Thymus (tissue), 11 donors: Measurements from ENCODE around the gene NXPH1. TPM values are rescaled to one million over a fixed set of nuclear protein-coding genes. Genes with fewer than 3 reads are reported as not detected.

Experiments used
- DNase-seq, 9 donors: peaks; one replicate each; pipeline ENCODE4 v3.0.0-alpha.2; 2013; ENCODE audit warnings: low spot score in 9 of 9, low read depth in 6 of 9, missing footprints in 1 of 9
- H3K27ac ChIP-seq, 2 donors: one replicate each; pipeline ENCODE4 v1.5.1; 2013; ENCODE audit warnings: control low read depth in 1 of 2, low read depth in 1 of 2, low read length in 1 of 2, mild to moderate bottlenecking in 1 of 2, moderate library complexity in 1 of 2
- H3K27me3 ChIP-seq, 2 donors: one replicate each; pipeline ENCODE4 v1.5.1; 2013; ENCODE audit warnings: low read length in 1 of 2; ENCODE audit not compliant: control insufficient read depth in 2 of 2, insufficient read depth in 1 of 2
- H3K36me3 ChIP-seq, 2 donors: one replicate each; pipeline ENCODE4 v1.5.1; 2013; ENCODE audit warnings: low read length in 1 of 2, mild to moderate bottlenecking in 1 of 2, moderate library complexity in 1 of 2; ENCODE audit not compliant: control insufficient read depth in 2 of 2, insufficient read depth in 2 of 2
- H3K4me1 ChIP-seq, 2 donors: one replicate each; pipeline ENCODE4 v1.5.1; 2013; ENCODE audit warnings: low read length in 2 of 2; ENCODE audit not compliant: control insufficient read depth in 2 of 2, insufficient read depth in 2 of 2
- H3K4me3 ChIP-seq, 2 donors: one replicate each; pipeline ENCODE4 v1.5.1; 2013; ENCODE audit warnings: low read length in 2 of 2, control low read depth in 1 of 2, mild to moderate bottlenecking in 1 of 2
- H3K9me3 ChIP-seq, 2 donors: one replicate each; pipeline ENCODE4 v1.5.1; 2013; ENCODE audit warnings: low read length in 1 of 2, mild to moderate bottlenecking in 1 of 2; ENCODE audit not compliant: control insufficient read depth in 2 of 2, insufficient read depth in 1 of 2
- WGBS: extraction: QIAGEN DNeasy Blood & Tissue Kit; methylation state at CpG from one replicate; pipeline ENCODE4 v1.1.7; 2013; 5-methylcytosine and 5-hydroxymethylcytosine counted together
- polyA plus RNA-seq: library from polyadenylated mRNA; stranded (reverse); fragments of 200-250 nt; gene quantifications from one replicate; pipeline ENCODE4 v1.2.3, GENCODE V29; 2013
- total RNA-seq: library from RNA; stranded (reverse); fragments of 120-200 nt; gene quantifications from one replicate; pipeline ENCODE4 v1.2.4, GENCODE V29; 2013
- donor health status: healthy.

NXPH1 gene
- total and polyA plus RNA-seq, 2 donors, result 0.05 to 0.07 TPM

DNA sequence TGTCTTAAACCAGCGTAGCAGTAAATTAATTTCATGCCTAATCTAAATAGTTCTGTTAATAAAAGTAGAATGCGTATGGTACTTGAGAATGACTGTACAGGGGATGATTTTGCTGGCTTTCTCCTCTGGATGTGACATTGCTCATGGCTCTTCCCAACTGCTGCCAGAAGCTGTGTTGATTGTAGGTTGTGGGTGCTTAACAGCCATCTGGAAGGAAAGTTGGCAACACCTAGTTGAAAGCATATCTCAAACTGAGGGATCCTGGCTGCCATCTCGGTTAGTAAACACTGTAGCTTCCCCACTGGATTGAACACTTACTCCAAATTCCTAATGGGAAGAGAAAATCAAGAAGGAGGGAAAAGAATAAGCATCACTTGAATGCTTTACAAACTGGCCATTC, 130.9 kb downstream of the NXPH1 start:
- Histone ChIP-seq H3K9me3 (no peaks in the 10 kb centered on the region), H3K4me1 (no peaks in the 10 kb centered on the region), H3K27ac (no peak overlapping the region), H3K4me3 (no peak overlapping the region), H3K36me3 (no peaks in the 10 kb centered on the region), H3K27me3 (no peaks in the 10 kb centered on the region)
- DNase-seq, result no peak
- WGBS, result 90% methylated on average over 3 of the region's 3 CpGs

DNA sequence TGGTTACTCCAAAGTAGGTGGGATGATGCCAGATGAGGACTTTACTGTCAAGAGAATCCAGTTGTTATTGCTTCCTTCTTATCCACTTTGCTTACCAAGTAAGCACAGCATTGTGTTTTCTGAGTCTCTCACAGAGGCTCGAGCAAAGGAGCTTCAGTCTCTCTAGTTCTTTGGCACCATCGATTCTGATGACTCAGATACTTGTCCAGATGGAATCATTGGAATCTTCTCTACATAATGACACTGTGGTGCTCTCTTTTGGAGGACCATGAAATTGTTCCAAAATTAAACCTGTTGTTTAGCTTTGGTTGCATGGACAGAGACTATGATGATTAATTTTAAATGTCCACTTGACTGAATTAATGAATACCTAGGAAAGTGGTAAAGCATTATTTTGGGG, 132.6 kb downstream of the NXPH1 start:
- H3K27me3 ChIP-seq, result no peaks in the 10 kb centered on the region
- H3K27ac ChIP-seq, result no peak overlapping the region
- H3K36me3 ChIP-seq, result no peaks in the 10 kb centered on the region
- WGBS, result 84% methylated on average over 2 of the region's 2 CpGs
- no peaks in the 10 kb centered on the region for H3K4me1 ChIP-seq
- no peak for DNase-seq
- no peak overlapping the region for H3K4me3 ChIP-seq
- H3K9me3 ChIP-seq, result no peaks in the 10 kb centered on the region

DNA sequence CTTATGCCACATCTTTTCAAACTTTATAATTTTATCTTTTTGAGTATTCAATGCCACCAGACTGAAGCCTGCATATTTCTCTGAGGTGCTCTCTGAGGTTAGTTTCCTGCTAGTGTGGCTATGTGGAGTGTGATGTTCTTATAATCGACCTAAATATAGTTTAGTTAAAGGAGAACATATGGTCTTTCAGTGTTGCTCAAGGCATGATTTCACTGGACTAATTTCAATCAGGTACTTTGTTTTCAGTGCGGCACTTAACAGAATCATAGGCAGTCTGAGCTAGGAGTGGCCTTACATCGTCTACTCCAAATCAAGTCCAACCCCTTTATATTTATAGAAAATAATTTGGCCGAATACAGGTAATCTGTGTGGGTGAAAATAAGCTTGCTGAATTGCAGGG, 134.2 kb downstream of the NXPH1 start:
- no peak overlapping the region for H3K4me3 ChIP-seq
- 90% methylated on average over 4 of the region's 4 CpGs for WGBS

DNA sequence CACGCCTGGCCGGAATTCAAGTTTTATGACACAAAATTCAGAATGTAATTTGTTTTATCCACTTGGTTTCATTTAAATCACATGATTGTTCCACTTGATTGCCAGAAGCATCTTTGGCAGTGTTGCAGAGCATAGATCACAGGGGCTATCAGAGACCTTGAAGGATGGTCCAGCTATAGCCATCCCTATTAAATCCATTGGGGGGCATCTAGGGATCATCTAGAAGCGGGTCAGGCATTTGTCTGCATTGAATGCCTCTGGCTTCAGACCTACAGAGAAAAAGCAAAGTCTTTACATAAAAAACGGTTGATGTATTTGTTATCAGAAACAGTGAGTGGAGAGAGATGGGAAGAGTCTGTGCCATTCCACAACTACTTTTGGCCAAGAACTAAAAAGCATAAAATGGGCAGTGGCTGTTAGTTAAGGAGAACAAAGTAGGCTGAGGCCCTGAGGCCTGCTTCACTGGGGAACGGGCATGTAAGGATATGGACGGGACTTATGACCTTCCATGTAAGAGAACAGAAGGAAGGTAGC, 146.3 kb downstream of the NXPH1 start:
- no peak overlapping the region for H3K27ac ChIP-seq

More for the DNA sequence above, 134.2 kb downstream of the NXPH1 start:
- Histone ChIP-seq H3K27me3 (no peaks in the 10 kb centered on the region), H3K4me1 (no peaks in the 10 kb centered on the region), H3K27ac (no peak overlapping the region), H3K36me3 (no peaks in the 10 kb centered on the region), H3K9me3 (no peaks in the 10 kb centered on the region)
- DNase-seq, result no peak

DNA sequence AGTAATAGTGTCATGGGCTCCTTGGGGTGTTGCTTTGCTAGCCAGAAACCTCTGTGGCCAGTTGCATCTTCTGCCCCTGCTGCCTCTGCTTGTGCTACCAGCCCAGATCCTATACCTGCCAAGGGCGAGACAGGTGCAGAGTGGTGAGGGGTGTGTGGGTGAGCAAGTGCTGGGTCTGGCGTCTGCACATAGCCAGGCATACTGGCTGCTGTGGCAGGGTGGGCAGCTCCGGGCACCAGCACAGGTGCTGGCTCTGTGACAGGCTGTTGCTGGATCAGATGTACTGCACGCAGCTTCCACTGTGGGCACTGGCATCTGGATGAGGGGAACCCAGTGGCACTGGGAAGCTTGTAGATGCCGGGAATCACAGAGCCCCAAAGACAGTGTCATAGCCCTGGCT, 148.4 kb downstream of the NXPH1 start:
- H3K9me3 ChIP-seq, result no peaks in the 10 kb centered on the region
- no peaks in the 10 kb centered on the region for H3K4me1 ChIP-seq
- no peak for DNase-seq
- H3K27ac ChIP-seq, result no peak overlapping the region
- 97% methylated on average over 5 of the region's 5 CpGs for WGBS
- H3K27me3 ChIP-seq, result no peaks in the 10 kb centered on the region
- no peaks in the 10 kb centered on the region for H3K36me3 ChIP-seq
- no peak overlapping the region for H3K4me3 ChIP-seq

More for the DNA sequence above, 146.3 kb downstream of the NXPH1 start:
- H3K4me3 ChIP-seq, result no peak overlapping the region
- no peaks in the 10 kb centered on the region for H3K36me3 ChIP-seq
- DNase-seq, result no peak
- H3K27me3 ChIP-seq, result no peaks in the 10 kb centered on the region
- WGBS, result 88% methylated on average over 6 of the region's 6 CpGs
- no peaks in the 10 kb centered on the region for H3K4me1 ChIP-seq
- H3K9me3 ChIP-seq, result no peaks in the 10 kb centered on the region

DNA sequence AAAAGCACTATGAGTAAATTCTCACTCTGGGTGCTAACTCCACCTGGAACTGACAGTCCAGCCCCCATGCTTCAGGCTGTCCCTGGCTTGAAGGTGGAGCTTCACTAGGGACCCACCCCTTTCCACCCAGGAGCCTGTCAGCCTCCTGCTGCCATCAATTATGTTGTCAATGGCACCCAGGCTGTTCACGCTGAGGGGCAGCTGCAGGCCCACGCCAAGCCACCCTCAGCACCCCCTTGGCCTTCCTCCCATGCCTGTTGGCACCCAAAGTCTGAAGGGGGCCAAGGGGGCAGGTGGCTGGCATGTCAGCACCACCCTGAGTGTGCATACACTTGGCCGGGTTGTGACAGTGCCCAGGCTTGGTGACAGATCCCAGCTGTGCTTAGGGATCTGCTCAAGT, 149.3 kb downstream of the NXPH1 start:
- Histone ChIP-seq H3K27me3 (no peaks in the 10 kb centered on the region), H3K4me1 (no peaks in the 10 kb centered on the region), H3K36me3 (no peaks in the 10 kb centered on the region), H3K9me3 (no peaks in the 10 kb centered on the region), H3K27ac (no peak overlapping the region), H3K4me3 (no peak overlapping the region)
- no peak for DNase-seq
- WGBS, result 88% methylated on average over 3 of the region's 3 CpGs

DNA sequence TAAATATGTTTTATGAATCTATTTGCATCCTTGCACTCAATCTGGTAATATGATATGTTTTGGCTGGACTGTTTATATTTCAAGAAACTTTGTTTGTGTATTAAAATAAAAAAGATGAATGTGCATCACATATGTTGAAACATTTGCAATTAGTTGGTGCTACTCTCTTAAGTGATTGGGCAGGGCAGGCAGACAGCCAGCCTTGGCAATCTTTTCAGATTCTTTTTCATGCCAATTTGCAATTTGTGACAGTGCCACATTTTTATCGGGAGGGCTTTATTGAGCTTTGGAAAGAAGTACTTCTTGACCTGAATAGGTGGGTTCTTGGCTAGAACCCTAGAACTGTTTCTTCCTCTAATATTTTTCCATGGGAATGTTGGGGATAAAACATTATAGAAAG, 152.2 kb downstream of the NXPH1 start:
- no peak overlapping the region for H3K27ac ChIP-seq
- no peak overlapping the region for H3K4me3 ChIP-seq
- no peak for DNase-seq
- no peaks in the 10 kb centered on the region for H3K9me3 ChIP-seq
- H3K4me1 ChIP-seq, result no peaks in the 10 kb centered on the region
- no peaks in the 10 kb centered on the region for H3K27me3 ChIP-seq
- WGBS, result 97% methylated on average over 1 of the region's 1 CpG
- H3K36me3 ChIP-seq, result no peaks in the 10 kb centered on the region

DNA sequence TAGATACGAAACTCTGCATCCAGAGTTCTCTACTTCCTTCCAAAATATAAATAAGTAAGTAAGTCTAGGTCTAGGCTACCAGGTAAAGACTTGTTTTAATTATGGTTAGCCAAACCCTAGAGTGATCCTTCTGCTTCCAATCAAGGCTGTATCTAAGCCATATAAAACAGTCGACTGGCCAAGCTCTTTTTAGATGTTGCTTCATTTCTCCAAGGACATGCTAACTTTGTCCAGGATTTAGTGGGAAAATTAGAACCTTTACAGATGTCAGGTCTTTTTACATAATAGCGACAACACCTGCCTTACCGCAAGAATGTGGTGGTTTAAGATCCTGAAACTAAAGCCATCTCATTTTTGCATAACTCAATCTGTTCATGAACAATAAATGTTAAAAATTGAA, 156.8 kb downstream of the NXPH1 start:
- 85% methylated on average over 4 of the region's 4 CpGs for WGBS
- DNase-seq, result no peak
- Histone ChIP-seq H3K4me1 (no peaks in the 10 kb centered on the region), H3K27me3 (no peaks in the 10 kb centered on the region), H3K4me3 (no peak overlapping the region), H3K27ac (no peak overlapping the region), H3K9me3 (no peaks in the 10 kb centered on the region), H3K36me3 (no peaks in the 10 kb centered on the region)

DNA sequence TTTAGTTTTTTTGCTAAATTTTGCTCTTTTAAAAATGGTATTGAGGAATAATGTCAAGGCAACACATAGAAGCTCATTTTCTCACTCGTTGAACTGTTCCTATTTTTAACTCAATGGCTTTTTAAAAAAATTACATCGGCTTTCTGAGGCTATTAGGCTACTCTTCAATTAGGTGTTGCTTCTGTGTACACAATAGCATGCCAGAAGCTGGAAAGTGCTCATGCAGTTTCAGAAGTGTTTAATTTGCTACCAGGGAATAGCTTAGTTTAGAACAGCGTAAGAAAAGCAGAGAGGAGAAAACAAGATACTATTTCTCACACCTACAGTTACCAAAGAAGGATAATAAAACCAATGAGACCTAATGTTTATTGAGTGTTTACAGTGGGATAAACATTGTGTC, 157.4 kb downstream of the NXPH1 start:
- Histone ChIP-seq H3K27ac (no peak overlapping the region), H3K9me3 (no peaks in the 10 kb centered on the region), H3K36me3 (no peaks in the 10 kb centered on the region), H3K4me3 (no peak overlapping the region), H3K4me1 (no peaks in the 10 kb centered on the region), H3K27me3 (no peaks in the 10 kb centered on the region)
- no peak for DNase-seq
- WGBS, result 86% methylated on average over 3 of the region's 3 CpGs

DNA sequence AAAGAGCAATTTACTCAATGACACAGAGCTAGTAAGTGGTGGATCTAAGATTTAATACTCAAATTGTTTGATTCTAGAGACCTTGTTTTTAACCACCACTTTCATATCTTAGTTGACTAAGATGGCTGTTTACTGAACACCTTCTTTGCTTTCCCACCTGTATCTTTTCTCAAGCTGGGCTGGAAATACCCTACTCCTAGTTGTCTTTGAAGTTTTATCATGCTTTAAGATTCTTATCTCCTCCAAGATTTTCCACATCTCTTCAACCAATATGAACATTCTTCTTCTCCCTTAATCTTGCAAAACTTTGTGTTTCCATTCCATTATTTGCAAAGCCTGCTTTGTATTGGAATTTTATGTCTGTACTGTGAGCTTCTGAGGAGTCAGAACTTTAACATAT, 157.9 kb downstream of the NXPH1 start:
- H3K4me3 ChIP-seq, result no peak overlapping the region
- no peaks in the 10 kb centered on the region for H3K9me3 ChIP-seq
- no peaks in the 10 kb centered on the region for H3K4me1 ChIP-seq
- no peak for DNase-seq
- H3K36me3 ChIP-seq, result no peaks in the 10 kb centered on the region
- H3K27ac ChIP-seq, result no peak overlapping the region
- no peaks in the 10 kb centered on the region for H3K27me3 ChIP-seq
